Nephron (organoid): ENCODE data around the gene PTPRM.

Source experiments
- H3K27ac Mint-ChIP-seq, 3 experiments: 2 replicates each; pipeline ENCODE4 v1.8.0; 2020; ENCODE audit warnings: mixed read lengths in 3 of 3, mild to moderate bottlenecking in 2 of 3, moderate library complexity in 1 of 3
- H3K27me3 Mint-ChIP-seq: 2 replicates; pipeline ENCODE4 v1.8.0; 2021; ENCODE audit warnings: low read depth, mild to moderate bottlenecking, moderate library complexity, mixed read lengths
- H3K36me3 Mint-ChIP-seq: 2 replicates; pipeline ENCODE4 v1.8.0; 2020; ENCODE audit warnings: low read depth, mixed read lengths
- H3K4me1 Mint-ChIP-seq: 2 replicates; pipeline ENCODE4 v1.8.0; 2020; ENCODE audit warnings: mixed read lengths
- H3K4me3 Mint-ChIP-seq, 3 experiments: 2 replicates each; pipeline ENCODE4 v1.8.0; 2020; ENCODE audit warnings: mild to moderate bottlenecking in 3 of 3, mixed read lengths in 3 of 3, moderate library complexity in 2 of 3
- H3K9me3 Mint-ChIP-seq: 2 replicates; pipeline ENCODE4 v1.8.0; 2020; ENCODE audit warnings: mixed read lengths
- TF ChIP-seq, protein P1 (sequence below), 3 experiments: fragments of 200-600 bp; sonication (generic); IDR thresholded peaks; one replicate each; pipeline ENCODE4 v1.5.0; 2021; ENCODE audit warnings: antibody characterized with exemption in 3 of 3; ENCODE audit not compliant: unreplicated experiment in 3 of 3

PTPRM gene

DNA sequence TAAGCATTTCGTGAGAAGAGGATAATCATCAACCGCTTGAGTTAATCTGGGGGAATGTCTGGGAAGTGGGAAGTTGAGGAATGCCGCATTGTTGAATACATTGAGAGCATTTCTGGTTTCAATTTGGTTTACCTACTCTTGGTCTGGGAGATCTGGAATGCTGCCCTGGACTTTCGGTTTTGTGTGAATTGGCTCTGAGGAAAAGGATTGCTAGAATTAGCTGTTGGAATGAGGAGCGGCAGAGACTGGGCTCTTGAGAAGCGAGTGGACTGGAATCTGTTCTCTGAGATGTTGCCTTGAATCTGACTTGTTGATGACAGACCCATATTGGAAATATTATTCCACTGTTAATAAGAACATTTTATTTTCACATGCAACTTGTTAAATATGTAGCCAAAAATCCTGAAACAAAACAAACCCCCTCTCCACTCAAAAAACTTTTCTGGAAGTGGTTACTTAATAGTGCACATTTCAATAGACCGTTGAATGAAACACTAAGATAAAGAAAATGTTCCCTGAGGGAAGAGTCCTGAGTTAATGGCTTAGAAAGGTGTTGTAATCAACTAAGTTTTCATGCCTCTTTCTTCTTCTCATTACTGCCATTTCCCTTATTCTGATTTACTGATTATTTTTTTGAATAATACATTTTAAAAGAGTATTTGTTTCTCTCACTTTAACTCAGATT, 50.8 kb downstream of the PTPRM start:
- peaks cover 32% of the 10 kb centered on the region for H3K4me1 Mint-ChIP-seq
- no peaks in the 10 kb centered on the region for H3K9me3 Mint-ChIP-seq
- H3K27me3 Mint-ChIP-seq: no peaks in the 10 kb centered on the region
- TF ChIP-seq, protein P1, sequence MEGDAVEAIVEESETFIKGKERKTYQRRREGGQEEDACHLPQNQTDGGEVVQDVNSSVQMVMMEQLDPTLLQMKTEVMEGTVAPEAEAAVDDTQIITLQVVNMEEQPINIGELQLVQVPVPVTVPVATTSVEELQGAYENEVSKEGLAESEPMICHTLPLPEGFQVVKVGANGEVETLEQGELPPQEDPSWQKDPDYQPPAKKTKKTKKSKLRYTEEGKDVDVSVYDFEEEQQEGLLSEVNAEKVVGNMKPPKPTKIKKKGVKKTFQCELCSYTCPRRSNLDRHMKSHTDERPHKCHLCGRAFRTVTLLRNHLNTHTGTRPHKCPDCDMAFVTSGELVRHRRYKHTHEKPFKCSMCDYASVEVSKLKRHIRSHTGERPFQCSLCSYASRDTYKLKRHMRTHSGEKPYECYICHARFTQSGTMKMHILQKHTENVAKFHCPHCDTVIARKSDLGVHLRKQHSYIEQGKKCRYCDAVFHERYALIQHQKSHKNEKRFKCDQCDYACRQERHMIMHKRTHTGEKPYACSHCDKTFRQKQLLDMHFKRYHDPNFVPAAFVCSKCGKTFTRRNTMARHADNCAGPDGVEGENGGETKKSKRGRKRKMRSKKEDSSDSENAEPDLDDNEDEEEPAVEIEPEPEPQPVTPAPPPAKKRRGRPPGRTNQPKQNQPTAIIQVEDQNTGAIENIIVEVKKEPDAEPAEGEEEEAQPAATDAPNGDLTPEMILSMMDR (IDR thresholded peaks at IDR 0.05; ENCODE audit: unreplicated experiment in 3 of 3): no peak
- peak overlapping the region; percentile 3 to 73 (median 48) for H3K27ac Mint-ChIP-seq
- no peaks in the 10 kb centered on the region for H3K36me3 Mint-ChIP-seq
- peak overlapping the region in 2 of 3 experiments; percentile 2 to 16 for H3K4me3 Mint-ChIP-seq

DNA sequence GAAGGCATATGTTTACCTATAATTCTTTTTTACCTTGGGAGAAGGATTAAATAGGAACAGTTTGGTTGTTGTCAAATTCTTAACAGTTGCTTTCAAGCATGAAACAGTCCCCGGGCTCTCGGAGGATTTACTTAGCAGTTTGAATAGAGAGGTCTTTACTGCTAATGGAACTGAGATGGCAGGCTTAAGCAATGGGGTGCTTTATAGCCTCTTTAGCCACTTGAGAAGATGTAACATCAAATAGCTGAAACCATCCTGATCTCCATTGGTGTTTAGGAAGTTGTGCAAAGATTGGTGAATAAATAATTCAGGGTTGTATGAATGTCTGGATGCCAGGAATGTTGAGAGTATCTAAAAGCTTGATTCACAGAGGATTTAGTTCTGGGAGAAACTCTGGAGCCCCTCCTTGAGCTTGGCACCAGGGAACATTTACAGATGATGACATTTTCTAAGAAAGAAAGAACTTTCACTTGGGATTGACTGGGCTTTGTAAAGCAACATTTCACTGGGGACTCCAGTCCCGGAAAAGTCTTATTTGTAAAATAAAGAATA, 51.9 kb downstream of the PTPRM start:
- Mint-ChIP-seq H3K27ac (peak overlapping the region in 1 of 3 experiments; percentile 35), H3K4me1 (peaks cover 32% of the 10 kb centered on the region), H3K27me3 (no peaks in the 10 kb centered on the region), H3K36me3 (no peaks in the 10 kb centered on the region), H3K9me3 (no peaks in the 10 kb centered on the region), H3K4me3 (no peak overlapping the region)
- TF ChIP-seq, protein P1 (IDR thresholded peaks at IDR 0.05; ENCODE audit: unreplicated experiment in 3 of 3): no peak

DNA sequence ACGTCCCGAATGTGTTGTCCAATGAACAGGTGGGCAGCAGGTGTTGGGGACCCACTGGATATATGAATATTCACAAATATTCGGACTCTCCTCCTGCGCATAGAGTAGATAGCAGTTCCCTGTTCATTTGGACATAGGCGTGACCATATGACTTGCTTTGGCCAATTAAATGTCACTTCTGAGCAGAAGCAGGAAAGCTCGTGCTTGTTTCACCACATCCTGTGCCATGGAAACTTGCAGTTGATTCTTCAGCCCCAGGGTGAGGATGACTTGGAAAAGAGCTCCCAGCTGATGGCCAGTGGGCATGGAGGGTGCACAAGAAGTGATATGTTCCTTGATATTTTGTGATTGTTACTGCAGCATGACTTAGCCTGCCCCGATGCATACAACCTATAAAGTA, 52.6 kb downstream of the PTPRM start:
- Mint-ChIP-seq H3K9me3 (no peaks in the 10 kb centered on the region), H3K4me1 (peaks cover 36% of the 10 kb centered on the region), H3K27ac (no peak overlapping the region), H3K27me3 (no peaks in the 10 kb centered on the region), H3K4me3 (no peak overlapping the region), H3K36me3 (no peaks in the 10 kb centered on the region)
- TF ChIP-seq, protein P1 (IDR thresholded peaks at IDR 0.05; ENCODE audit: unreplicated experiment in 3 of 3): no peak

DNA sequence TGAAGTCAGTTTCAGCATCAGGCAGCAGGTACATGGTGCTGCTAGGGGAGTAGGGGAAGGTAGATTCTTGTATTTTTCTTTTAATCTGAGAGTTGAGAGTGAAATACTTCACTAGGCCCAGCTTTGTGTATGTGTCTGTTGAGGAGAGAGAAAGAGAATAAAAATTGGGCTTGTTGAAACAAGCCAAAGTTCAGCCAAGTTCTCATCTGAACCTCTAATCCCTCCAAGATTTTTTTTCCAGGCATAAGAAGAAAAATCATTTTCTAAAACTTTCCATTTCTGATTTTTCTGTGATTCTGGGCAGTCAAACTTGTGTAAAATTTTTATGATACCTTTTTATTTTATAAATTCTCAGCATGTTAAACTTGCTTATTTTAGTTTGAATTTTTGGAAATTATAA, 55.6 kb downstream of the PTPRM start:
- no peaks in the 10 kb centered on the region for H3K9me3 Mint-ChIP-seq
- peaks cover 26% of the 10 kb centered on the region for H3K4me1 Mint-ChIP-seq
- H3K27ac Mint-ChIP-seq: no peak overlapping the region
- H3K36me3 Mint-ChIP-seq: no peaks in the 10 kb centered on the region
- H3K27me3 Mint-ChIP-seq: no peaks in the 10 kb centered on the region
- TF ChIP-seq, protein P1 (IDR thresholded peaks at IDR 0.05; ENCODE audit: unreplicated experiment in 3 of 3): no peak
- no peak overlapping the region for H3K4me3 Mint-ChIP-seq

DNA sequence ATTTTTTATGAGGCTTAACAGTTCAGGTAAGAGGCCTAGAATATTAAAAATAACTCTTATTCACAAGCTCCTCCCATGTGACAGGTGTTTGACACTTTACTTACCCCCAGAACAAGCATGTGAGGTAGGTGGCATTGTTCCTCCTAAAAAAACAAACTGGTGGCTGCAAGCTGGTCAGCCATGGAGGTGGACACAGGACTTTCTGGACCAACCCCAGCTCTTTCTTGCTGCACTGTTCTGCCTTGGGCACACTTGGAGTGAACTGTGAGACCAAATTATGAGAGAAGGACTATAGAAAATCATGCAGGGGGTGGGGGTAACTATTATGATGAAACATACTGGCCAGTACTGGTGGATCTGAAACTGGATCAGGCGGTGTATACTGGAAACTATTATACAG, 56.6 kb downstream of the PTPRM start:
- no peak overlapping the region for H3K4me3 Mint-ChIP-seq
- H3K9me3 Mint-ChIP-seq: no peaks in the 10 kb centered on the region
- TF ChIP-seq, protein P1 (IDR thresholded peaks at IDR 0.05; ENCODE audit: unreplicated experiment in 3 of 3): no peak
- H3K27ac Mint-ChIP-seq: no peak overlapping the region
- H3K36me3 Mint-ChIP-seq: no peaks in the 10 kb centered on the region
- no peaks in the 10 kb centered on the region for H3K27me3 Mint-ChIP-seq
- H3K4me1 Mint-ChIP-seq: peaks cover 19% of the 10 kb centered on the region

DNA sequence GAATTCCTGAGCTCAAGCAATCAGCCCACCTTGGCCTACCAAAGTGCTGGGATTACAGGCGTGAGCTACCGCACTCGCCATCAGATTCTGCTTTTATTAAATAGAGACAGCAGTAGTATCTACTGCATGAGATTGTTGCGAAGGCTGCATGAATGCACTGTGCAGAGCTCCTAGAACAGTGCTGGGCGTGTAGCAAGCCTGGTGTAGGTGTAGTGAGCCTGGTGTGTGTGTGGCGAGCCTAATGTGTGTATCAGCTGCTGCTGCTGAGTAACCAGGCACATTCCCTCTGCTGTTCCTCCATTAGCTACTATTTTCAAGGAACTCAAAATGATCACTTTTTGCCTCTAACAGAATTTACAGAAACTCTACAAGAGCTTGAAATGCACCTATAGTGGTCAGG, 57.6 kb downstream of the PTPRM start:
- Mint-ChIP-seq H3K36me3 (no peaks in the 10 kb centered on the region), H3K9me3 (no peaks in the 10 kb centered on the region)
- TF ChIP-seq, protein P1 (IDR thresholded peaks at IDR 0.05; ENCODE audit: unreplicated experiment in 3 of 3): no peak

More for the DNA sequence above, 57.6 kb downstream of the PTPRM start:
- Mint-ChIP-seq H3K4me1 (peaks cover 9% of the 10 kb centered on the region), H3K27ac (no peak overlapping the region), H3K27me3 (no peaks in the 10 kb centered on the region), H3K4me3 (no peak overlapping the region)
